SK-N-MC (cell line): ENCODE data around the gene CAMTA1.

ENCODE experiments used
- DNase-seq: peaks from one replicate; pipeline ENCODE4 v3.0.0-alpha.2; 2011; ENCODE audit warnings: low read depth, low spot score
- H3K27ac ChIP-seq: fragments of 200-600 bp; sonication (generic); 2 replicates; pipeline ENCODE4 v1.5.1; 2016; ENCODE audit warnings: mixed run types
- H3K36me3 ChIP-seq: fragments of 200-600 bp; sonication (generic); 2 replicates; pipeline ENCODE4 v1.6.1; 2017; ENCODE audit warnings: antibody characterized with exemption, low read length, mixed read lengths; ENCODE audit not compliant: insufficient read depth
- H3K4me3 ChIP-seq: fragments of 200-600 bp; sonication (generic); 2 replicates; pipeline ENCODE4 v1.5.1; 2016
- H3K9ac ChIP-seq: fragments of 200-600 bp; sonication (generic); 2 replicates; pipeline ENCODE4 v1.8.0; 2017; ENCODE audit warnings: mixed run types, mixed read lengths; ENCODE audit not compliant: insufficient read length
- H3K9me3 ChIP-seq: fragments of 200-600 bp; sonication (generic); 2 replicates; pipeline ENCODE4 v1.6.1; 2017; ENCODE audit warnings: low read depth, mild to moderate bottlenecking, antibody characterized with exemption, low read length, moderate library complexity, mixed read lengths
- EZH2 ChIP-seq: fragments of 200-600 bp; sonication (generic); IDR thresholded peaks from one replicate; pipeline ENCODE4 v1.6.1; 2017; ENCODE audit warnings: antibody characterized with exemption
- FOXP2 ChIP-seq: optimal IDR thresholded peaks from 2 replicates; pipeline ENCODE3; 2011; ENCODE audit warnings: mild to moderate bottlenecking, moderate library complexity; ENCODE audit not compliant: insufficient read depth; ENCODE audit errors: extremely low read length, control extremely low read depth
- POLR2AphosphoS5 ChIP-seq: IDR thresholded peaks from 2 replicates; pipeline ENCODE4 v1.6.1; 2012; ENCODE audit warnings: mild to moderate bottlenecking, low read depth, low read length, borderline replicate concordance

The CAMTA1 gene

GRCh38 chr1:7422081-7422480, 636.8 kb downstream of the CAMTA1 start:
- H3K36me3 ChIP-seq, result no peaks in the 10 kb centered on the region
- H3K9ac ChIP-seq, result no peak overlapping the region
- no peak for DNase-seq
- no peak overlapping the region for H3K27ac ChIP-seq
- TF ChIP-seq FOXP2, result no peak
- TF ChIP-seq EZH2, result no peak
- no peak for TF ChIP-seq POLR2AphosphoS5
- no peak overlapping the region for H3K4me3 ChIP-seq
- H3K9me3 ChIP-seq, result no peaks in the 10 kb centered on the region

- TF ChIP-seq POLR2AphosphoS5, result no peak
- TF ChIP-seq FOXP2, result no peak
- TF ChIP-seq EZH2, result no peak
- H3K36me3 ChIP-seq, result no peaks in the 10 kb centered on the region
- H3K4me3 ChIP-seq, result no peak overlapping the region
- no peaks in the 10 kb centered on the region for H3K9me3 ChIP-seq
- DNase-seq, result no peak
- H3K9ac ChIP-seq, result no peak overlapping the region
- no peak overlapping the region for H3K27ac ChIP-seq
These were observed 637.3 kb downstream of the CAMTA1 start for GRCh38 chr1:7422561-7422960.

GRCh38 chr1:7422966-7423365, 637.7 kb downstream of the CAMTA1 start:
- Histone ChIP-seq H3K27ac (no peak overlapping the region), H3K4me3 (no peak overlapping the region), H3K9me3 (no peaks in the 10 kb centered on the region), H3K9ac (no peak overlapping the region), H3K36me3 (no peaks in the 10 kb centered on the region)
- no peak for DNase-seq
- no peak for TF ChIP-seq FOXP2
- TF ChIP-seq POLR2AphosphoS5, result no peak
- no peak for TF ChIP-seq EZH2

DNA sequence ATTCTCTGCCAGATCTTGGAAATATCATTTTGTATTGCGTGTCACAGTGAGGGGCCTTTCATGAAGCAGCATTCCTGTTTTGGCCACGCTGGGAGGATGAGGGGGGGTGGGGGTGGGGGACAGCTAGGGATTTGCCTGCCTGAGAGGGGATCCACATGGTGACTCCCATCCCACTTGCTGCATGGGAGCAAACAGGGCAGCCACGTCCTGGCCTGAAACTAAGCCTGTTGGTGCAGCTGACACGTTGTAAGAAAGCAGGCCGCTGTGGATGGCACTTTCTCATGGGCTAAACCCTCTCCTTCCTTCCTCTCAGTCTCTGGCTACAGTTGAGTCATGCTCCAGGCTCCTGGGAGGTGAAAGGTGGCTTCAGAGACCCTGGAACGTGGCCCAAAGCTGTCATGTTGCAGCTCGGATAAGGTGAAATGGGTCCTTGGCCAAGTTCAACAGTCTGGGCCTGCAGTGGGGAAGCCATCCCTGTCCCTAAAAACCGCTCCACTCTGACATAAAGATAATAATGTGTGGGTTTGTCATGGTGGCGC, 639.2 kb downstream of the CAMTA1 start:
- H3K9me3 ChIP-seq, result no peaks in the 10 kb centered on the region
- TF ChIP-seq EZH2 (no peak), FOXP2 (no peak), POLR2AphosphoS5 (no peak)
- H3K36me3 ChIP-seq, result no peaks in the 10 kb centered on the region
- no peak overlapping the region for H3K9ac ChIP-seq
- no peak for DNase-seq
- H3K27ac ChIP-seq, result no peak overlapping the region
- H3K4me3 ChIP-seq, result no peak overlapping the region

- no peak for DNase-seq
- TF ChIP-seq FOXP2, result no peak
- no peak for TF ChIP-seq EZH2
- TF ChIP-seq POLR2AphosphoS5, result no peak
- Histone ChIP-seq H3K9me3 (no peaks in the 10 kb centered on the region), H3K9ac (no peak overlapping the region), H3K36me3 (no peaks in the 10 kb centered on the region), H3K27ac (no peak overlapping the region), H3K4me3 (no peak overlapping the region)
These were observed 640.0 kb downstream of the CAMTA1 start for GRCh38 chr1:7425229-7425628.

- H3K4me3 ChIP-seq, result no peak overlapping the region
- DNase-seq, result no peak
- H3K9ac ChIP-seq, result no peak overlapping the region
- TF ChIP-seq FOXP2 (no peak), POLR2AphosphoS5 (no peak), EZH2 (no peak)
- H3K27ac ChIP-seq, result no peak overlapping the region
- no peaks in the 10 kb centered on the region for H3K36me3 ChIP-seq
- H3K9me3 ChIP-seq, result no peaks in the 10 kb centered on the region
These were observed 640.5 kb downstream of the CAMTA1 start for GRCh38 chr1:7425771-7426170.

- Histone ChIP-seq H3K9ac (no peak overlapping the region), H3K36me3 (no peaks in the 10 kb centered on the region), H3K27ac (no peak overlapping the region), H3K9me3 (no peaks in the 10 kb centered on the region), H3K4me3 (no peak overlapping the region)
- TF ChIP-seq FOXP2, result no peak
- TF ChIP-seq POLR2AphosphoS5, result no peak
- no peak for TF ChIP-seq EZH2
- DNase-seq, result no peak
These were observed 641.7 kb downstream of the CAMTA1 start for GRCh38 chr1:7426780-7427604.

- H3K9me3 ChIP-seq, result no peaks in the 10 kb centered on the region
- H3K4me3 ChIP-seq, result no peak overlapping the region
- TF ChIP-seq EZH2 (no peak), FOXP2 (no peak), POLR2AphosphoS5 (no peak)
- no peaks in the 10 kb centered on the region for H3K36me3 ChIP-seq
- no peak overlapping the region for H3K9ac ChIP-seq
- DNase-seq, result no peak
- no peak overlapping the region for H3K27ac ChIP-seq
These were observed 642.5 kb downstream of the CAMTA1 start for GRCh38 chr1:7427605-7428300.
